ENCODE results near the gene CLEC10A. TPM values are rescaled to one million over a fixed set of nuclear protein-coding genes. Genes with fewer than 3 reads are reported as not detected.
A peak's percentile ranks its signal among the peaks of the same experiment; 100 is the strongest.

CLEC10A gene
- total and polyA plus RNA-seq, 2 donors (not counting 3 experiments of a cell fraction or from before 2014, with no cell fraction given): 0.14 TPM; not detected in 1

- peak overlapping the region; percentile 98 for H3K27ac ChIP-seq (ENCODE audit: insufficient read depth, low read depth, low read length)
- H3K27me3 ChIP-seq (ENCODE audit: control insufficient read depth in 2 of 2, insufficient read depth in 2 of 2, low read length in 2 of 2): no peaks in the 10 kb centered on the region
- no TSS peak for BruUV-seq (replicated peaks)
- peak overlapping the region in 1 of 3 experiments; percentile 9 for H3K4me3 ChIP-seq (replicated peaks in 1 of 3; ENCODE audit: insufficient read depth in 1 of 3, low read depth in 1 of 3, low read length in 3 of 3)
- CTCF ChIA-PET: interaction anchor here (0.6 to 1.4 kb wide), 8 partner anchors 8 to 189 kb away, joined by 3 to 7 read pairs (median 3); partner anchors contain the start of gene SLC16A13
- intact Hi-C loops (cut with micrococcal nuclease): loop anchor here (10.0 kb wide), 1 partner anchor 827 kb away; the partner anchor contains the start of genes CYB5D1, NAA38 and TMEM88
- peaks cover 53% of the 10 kb centered on the region for H3K79me2 ChIP-seq (ENCODE audit: control insufficient read depth, insufficient read depth, low read length)
- no peak for TF ChIP-seq MYC (IDR thresholded peaks at IDR 0.05; ENCODE audit: low read depth, low read length)
- peak; percentile 51 for TF ChIP-seq POLR2A (IDR thresholded peaks at IDR 0.05; ENCODE audit: low read depth, low read length)
- peak; percentile 46 for TF ChIP-seq POLR2AphosphoS5 (IDR thresholded peaks at IDR 0.05; ENCODE audit: insufficient read depth, low read depth, low read length)
- no peak for TF ChIP-seq MAX (IDR thresholded peaks at IDR 0.05; ENCODE audit: insufficient read depth, insufficient read length)
- DNase-seq (ENCODE audit: low read depth, low spot score) (no peak), FAIRE-seq (no peak)
- no peaks in the 10 kb centered on the region for H4K20me1 ChIP-seq (replicated peaks; ENCODE audit: control insufficient read depth, extremely low read depth, insufficient read depth, low read length)
- H3K36me3 ChIP-seq (ENCODE audit: control insufficient read depth in 2 of 2, extremely low read depth in 1 of 2, insufficient read depth in 2 of 2, low read length in 2 of 2): peaks cover 31 to 42% of the 10 kb centered on the region in 2 experiments
- no peaks in the 10 kb centered on the region for H3K9me3 ChIP-seq (replicated peaks; ENCODE audit: control insufficient read depth, insufficient read depth, low read length)
- peak overlapping the region; percentile 42 for H3K4me2 ChIP-seq (ENCODE audit: insufficient read depth, low read length)
- POLR2A ChIA-PET: interaction anchor here (1.2 to 1.7 kb wide), 2 partner anchors 8 to 10 kb away, joined by 3 to 8 read pairs; partner anchors contain the start of gene SLC16A13
- dilution Hi-C loops (cut with MboI; ENCODE audit: extremely low pct_ligation_motif_present, low sequenced_read_pairs): no loop called here
- no peaks in the 10 kb centered on the region for H3K9me1 ChIP-seq (replicated peaks; ENCODE audit: control insufficient read depth, extremely low read depth, insufficient read depth, low read length)
- no peak overlapping the region for H3K9ac ChIP-seq (replicated peaks; ENCODE audit: extremely low read depth, insufficient read depth, low read length)
- H3K4me1 ChIP-seq (ENCODE audit: control insufficient read depth, extremely low read depth, insufficient read depth, low read length): peaks cover 63% of the 10 kb centered on the region
- H2AFZ ChIP-seq (ENCODE audit: low read depth, low read length): no peak overlapping the region
Observed at GRCh38 chr17:7027335-7027734, 52.7 kb downstream of the CLEC10A start.

GRCh38 chr17:7026471-7027115 is 53.5 kb downstream of the CLEC10A start:
- H3K36me3 ChIP-seq (ENCODE audit: control insufficient read depth in 2 of 2, extremely low read depth in 1 of 2, insufficient read depth in 2 of 2, low read length in 2 of 2): peaks cover 29 to 37% of the 10 kb centered on the region in 2 experiments
- intact Hi-C loops (cut with micrococcal nuclease) (loop anchor here (10.0 kb wide), 1 partner anchor 828 kb away; the partner anchor contains the start of genes CYB5D1, NAA38 and TMEM88), dilution Hi-C loops (cut with MboI; ENCODE audit: extremely low pct_ligation_motif_present, low sequenced_read_pairs) (no loop called here)
- BruUV-seq (replicated peaks): no TSS peak
- TF ChIP-seq POLR2AphosphoS5 (IDR thresholded peaks at IDR 0.05; ENCODE audit: insufficient read depth, low read depth, low read length): no peak
- no peak for TF ChIP-seq CTCF (IDR thresholded peaks at IDR 0.05; ENCODE audit: extremely low read depth in 1 of 2, insufficient read depth in 1 of 2, low read depth in 1 of 2, low read length in 2 of 2)
- no peak for TF ChIP-seq POLR2A (IDR thresholded peaks at IDR 0.05; ENCODE audit: low read depth, low read length)
- no peak for TF ChIP-seq GATA2 (IDR thresholded peaks at IDR 0.05; ENCODE audit: insufficient read depth, insufficient read length, low read depth, low read length)
- no peak for TF ChIP-seq MYC (IDR thresholded peaks at IDR 0.05; ENCODE audit: low read depth, low read length)
- TF ChIP-seq EZH2 (IDR thresholded peaks at IDR 0.05; ENCODE audit: borderline replicate concordance, low read depth, low read length, severe bottlenecking): no peak
- no peak for TF ChIP-seq MAX (IDR thresholded peaks at IDR 0.05; ENCODE audit: insufficient read depth, insufficient read length)
- no peak for TF ChIP-seq FOS (IDR thresholded peaks at IDR 0.05; ENCODE audit: borderline replicate concordance, insufficient read depth, low read length)
- TF ChIP-seq JUN (IDR thresholded peaks at IDR 0.05; ENCODE audit: borderline replicate concordance, insufficient read depth, insufficient read length, low read depth): no peak
- peaks cover 65% of the 10 kb centered on the region for H3K4me1 ChIP-seq (ENCODE audit: control insufficient read depth, extremely low read depth, insufficient read depth, low read length)
- no peak overlapping the region for H3K9ac ChIP-seq (replicated peaks; ENCODE audit: extremely low read depth, insufficient read depth, low read length)
- ChIA-PET CTCF (interaction anchor here (1.2 to 1.4 kb wide), 4 partner anchors 9 to 151 kb away, joined by 3 to 4 read pairs (median 3); partner anchors contain the start of gene SLC16A13), POLR2A (interaction anchor here (0.7 to 1.7 kb wide), 3 partner anchors 9 to 12 kb away, joined by 3 to 8 read pairs (median 5); partner anchors contain the start of gene SLC16A13)
- H4K20me1 ChIP-seq (replicated peaks; ENCODE audit: control insufficient read depth, extremely low read depth, insufficient read depth, low read length): no peaks in the 10 kb centered on the region
- FAIRE-seq: no peak
- no peaks in the 10 kb centered on the region for H3K9me1 ChIP-seq (replicated peaks; ENCODE audit: control insufficient read depth, extremely low read depth, insufficient read depth, low read length)
- peak overlapping the region in 1 of 3 experiments; percentile 15 for H3K4me3 ChIP-seq (replicated peaks in 1 of 3; ENCODE audit: insufficient read depth in 1 of 3, low read depth in 1 of 3, low read length in 3 of 3)
- H2AFZ ChIP-seq (ENCODE audit: low read depth, low read length): no peak overlapping the region
- H3K4me2 ChIP-seq (ENCODE audit: insufficient read depth, low read length): peak overlapping the region; percentile 11
- no peaks in the 10 kb centered on the region for H3K27me3 ChIP-seq (ENCODE audit: control insufficient read depth in 2 of 2, insufficient read depth in 2 of 2, low read length in 2 of 2)
- peak overlapping the region; percentile 98 for H3K27ac ChIP-seq (ENCODE audit: insufficient read depth, low read depth, low read length)
- no peak for DNase-seq (ENCODE audit: low read depth, low spot score)
- no peaks in the 10 kb centered on the region for H3K9me3 ChIP-seq (replicated peaks; ENCODE audit: control insufficient read depth, insufficient read depth, low read length)
- peaks cover 53% of the 10 kb centered on the region for H3K79me2 ChIP-seq (ENCODE audit: control insufficient read depth, insufficient read depth, low read length)

Measured in endothelial cell of umbilical vein (primary cell).